CD4-positive, alpha-beta T cell treated with Interleukin-2 at 100 ng/mL for 4 hours (primary cell): ENCODE results near the gene TBCA.

Experiments
- DNase-seq: peaks from one replicate; pipeline ENCODE4 v3.0.0-alpha.2; 2020; ENCODE audit warnings: low spot score

The TBCA gene

DNA sequence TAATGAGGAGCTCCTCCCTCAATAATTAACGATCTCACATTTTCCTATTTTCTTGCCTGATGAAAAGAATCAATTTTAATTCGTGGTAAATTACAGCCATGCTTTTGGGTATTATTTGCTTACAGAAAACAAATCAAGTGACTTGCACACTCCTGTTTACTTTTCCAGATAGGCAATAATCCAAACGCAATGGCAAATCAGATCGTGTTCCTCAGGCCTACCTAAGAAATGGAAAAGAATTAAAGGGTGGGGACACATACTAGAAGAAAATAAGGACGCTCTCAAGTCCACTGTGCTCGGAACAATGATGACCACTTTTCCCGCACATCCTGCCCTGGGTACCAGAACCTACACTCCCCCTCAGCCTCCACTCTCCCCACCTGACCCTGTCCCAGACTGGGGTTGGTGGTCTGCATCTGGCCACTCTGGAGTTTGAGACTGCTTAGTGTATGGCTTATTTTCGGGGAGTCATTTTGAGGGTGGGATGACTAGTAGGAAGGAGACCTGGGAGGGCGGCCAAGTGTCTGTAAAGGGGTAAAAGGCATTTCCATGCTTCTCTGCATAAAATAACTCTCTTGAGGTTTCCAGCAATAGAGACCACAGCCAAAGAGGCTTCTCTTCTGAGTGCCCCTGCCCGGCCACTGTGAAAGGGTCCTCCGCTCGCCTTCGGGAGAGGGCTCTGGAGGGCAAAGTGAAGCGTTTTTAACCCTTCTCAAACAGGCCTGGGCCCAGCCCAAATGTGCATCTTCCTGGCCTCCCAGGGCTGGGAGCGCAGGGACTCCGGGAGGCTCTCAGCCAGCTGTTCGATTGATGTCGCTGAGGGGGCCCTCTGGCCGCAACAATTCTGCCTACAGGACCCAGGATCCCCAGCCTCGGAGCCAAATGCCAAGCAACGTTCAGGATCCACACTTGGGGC lies 133.1 kb downstream of the TBCA start:
- DNase-seq, result no peak

DNA sequence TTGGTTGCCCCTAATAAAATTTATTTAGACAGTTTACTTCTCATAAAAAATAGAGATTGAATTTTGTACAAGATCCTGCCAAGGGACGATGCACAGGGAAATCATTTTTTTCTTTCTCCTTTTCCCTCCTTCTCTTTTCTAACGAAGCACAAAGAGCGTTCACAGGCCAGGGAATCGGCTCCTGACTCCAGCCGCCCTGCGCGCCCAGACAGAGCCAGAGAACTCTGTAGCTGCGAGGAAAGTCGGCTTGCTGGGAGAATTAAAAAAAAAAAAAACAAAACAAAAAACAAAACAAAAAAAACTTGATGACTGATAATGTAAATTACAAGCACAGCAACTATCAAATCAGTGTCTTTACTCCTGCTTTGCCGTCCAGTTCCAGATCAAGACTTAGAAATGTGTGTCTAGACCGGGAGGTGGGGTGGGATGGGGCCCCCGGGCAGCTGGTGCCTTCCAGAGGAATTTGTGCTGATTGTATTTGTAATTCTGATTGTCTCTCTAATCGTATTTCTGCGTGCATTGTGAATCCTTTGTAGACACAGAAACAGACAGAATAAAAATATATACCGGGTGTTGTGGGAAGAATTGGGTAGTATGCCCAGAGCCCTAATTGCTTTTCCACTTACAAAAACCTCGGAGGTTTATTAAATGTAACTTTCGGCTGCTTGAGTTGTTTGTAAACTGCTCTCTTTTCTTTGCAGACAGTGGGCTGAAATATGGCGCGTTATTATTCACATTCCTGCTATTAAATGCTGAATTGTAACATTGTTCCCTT lies 134.0 kb downstream of the TBCA start:
- DNase-seq, result no peak

DNA sequence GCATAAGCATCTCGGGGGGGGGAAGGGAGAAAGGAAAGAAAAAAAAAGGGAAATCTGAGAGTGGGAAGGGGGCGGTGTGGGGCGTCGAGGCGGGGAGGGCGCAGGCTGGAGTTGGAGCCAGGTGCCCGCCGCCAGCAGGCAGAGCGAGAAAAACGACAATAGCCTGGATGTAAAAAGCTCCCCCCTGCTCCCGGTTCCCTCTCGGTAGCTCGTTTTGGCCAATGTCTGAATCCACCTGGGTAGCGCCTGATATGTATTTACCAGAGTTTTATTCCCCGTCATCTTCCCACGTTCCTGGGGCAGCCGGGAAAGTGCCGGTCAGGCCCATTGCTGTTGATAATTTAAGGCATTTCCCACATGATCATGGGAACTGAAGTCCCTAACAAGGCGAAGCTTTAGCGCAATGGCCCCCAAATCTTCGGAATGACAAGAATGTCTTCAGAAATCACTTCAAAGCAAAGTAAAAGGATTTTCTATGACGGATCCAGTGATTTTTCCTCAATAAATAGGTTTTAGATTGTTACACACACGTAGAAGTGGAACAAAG lies 134.7 kb downstream of the TBCA start:
- DNase-seq, result no peak
